HG03571 (cell line): ENCODE measurements around the gene SLC38A6.
"Not testable (repeated sequence)": the region's sequence is repeated elsewhere in the genome, so short reads cannot be mapped to it uniquely, and the experiment has no call there.

Source experiments
- ATAC-seq: cut with Tn5 transposase; IDR thresholded peaks from one replicate; pipeline ENCODE4 v1.9.1; 2021; ENCODE audit not compliant: unreplicated experiment

Gene SLC38A6

DNA sequence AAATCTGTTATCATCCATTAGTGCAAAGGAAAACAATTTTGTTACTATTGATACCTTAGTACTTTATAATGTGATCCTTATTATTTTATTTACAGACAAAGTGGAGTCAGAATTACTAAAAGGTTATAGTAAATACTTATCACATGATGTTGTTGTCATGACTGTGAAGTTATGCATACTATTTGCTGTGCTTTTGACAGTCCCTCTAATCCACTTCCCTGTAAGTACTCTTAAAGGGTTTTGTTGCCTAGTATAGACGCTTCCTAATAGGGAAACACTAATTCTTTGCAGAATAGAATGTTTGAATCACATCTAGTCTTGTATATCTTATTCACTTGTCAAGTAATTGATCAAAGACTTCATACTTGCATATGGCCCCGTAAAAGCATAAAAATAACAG lies 69.4 kb downstream of the SLC38A6 start:
- no peak for ATAC-seq

DNA sequence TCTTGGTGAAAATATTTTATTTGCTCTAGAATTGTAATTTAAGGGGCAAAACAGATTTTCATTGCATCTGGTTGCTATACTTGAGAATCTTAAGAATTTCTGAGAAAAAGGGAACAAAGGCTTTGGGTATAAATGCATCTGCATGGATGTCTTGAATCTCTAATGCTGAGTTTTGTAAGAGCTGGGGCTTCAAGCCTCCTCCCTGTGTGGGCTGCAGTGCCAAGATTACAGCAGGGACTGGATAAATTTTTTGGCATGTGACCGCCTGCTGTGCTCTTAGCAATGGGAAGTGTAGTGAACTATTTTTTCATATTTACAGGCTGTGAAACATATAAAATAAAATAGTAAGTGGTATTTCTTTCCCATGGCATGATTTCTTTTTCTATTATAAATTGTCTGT lies 70.0 kb downstream of the SLC38A6 start:
- ATAC-seq = no peak

DNA sequence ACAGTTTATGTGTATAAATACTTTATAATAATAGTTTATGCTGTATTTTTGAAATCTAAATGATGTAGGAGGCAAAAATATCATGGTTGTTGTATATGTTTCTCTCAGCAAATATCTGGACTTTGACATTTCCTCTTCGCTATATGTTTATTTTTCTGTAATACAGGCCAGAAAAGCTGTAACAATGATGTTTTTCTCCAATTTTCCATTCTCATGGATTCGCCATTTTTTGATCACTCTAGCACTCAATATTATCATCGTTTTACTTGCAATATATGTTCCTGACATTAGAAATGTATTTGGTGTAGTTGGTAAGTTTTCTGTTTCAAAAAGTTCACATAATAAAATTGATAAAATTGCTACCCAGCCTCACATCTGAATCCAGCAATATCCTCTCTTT lies 70.6 kb downstream of the SLC38A6 start:
- no peak for ATAC-seq

DNA sequence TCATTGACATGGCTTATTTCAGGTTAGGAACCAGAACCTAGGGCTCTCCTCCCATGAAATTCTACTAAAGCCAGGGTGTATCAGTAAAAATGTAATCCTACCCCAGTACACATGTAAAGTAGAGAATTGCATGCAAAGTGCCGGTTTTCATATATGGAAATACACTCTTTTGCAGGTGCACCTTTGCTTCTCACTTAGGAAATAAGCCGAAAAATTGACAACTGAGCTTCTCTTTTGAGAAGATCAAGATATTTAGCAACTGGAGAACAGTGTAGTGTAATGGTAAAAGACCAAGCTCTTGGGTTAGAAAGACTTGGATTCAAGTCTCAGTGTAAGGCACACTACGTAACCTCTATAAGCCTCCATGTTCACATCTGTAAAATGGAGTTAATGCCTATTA lies 82.4 kb downstream of the SLC38A6 start:
- no peak for ATAC-seq

DNA sequence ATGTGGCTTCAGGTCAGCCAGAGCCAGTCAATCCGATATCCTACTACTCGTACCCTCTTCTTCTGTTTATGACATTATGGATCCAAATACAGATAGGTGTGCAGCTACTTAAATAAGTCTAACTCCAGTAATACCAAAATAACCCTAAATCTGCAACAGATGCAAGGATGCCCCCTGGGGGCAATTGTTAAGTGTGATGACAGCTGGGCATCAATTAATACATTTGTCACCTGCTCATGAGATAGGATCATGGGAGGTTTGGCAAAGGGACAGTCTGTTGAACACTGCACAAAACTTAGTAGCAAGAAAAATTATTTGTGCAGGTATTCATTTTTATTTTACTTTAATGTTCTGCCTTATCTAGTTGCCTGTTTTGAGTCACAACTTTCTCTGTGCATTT lies 83.2 kb downstream of the SLC38A6 start:
- no peak for ATAC-seq

DNA sequence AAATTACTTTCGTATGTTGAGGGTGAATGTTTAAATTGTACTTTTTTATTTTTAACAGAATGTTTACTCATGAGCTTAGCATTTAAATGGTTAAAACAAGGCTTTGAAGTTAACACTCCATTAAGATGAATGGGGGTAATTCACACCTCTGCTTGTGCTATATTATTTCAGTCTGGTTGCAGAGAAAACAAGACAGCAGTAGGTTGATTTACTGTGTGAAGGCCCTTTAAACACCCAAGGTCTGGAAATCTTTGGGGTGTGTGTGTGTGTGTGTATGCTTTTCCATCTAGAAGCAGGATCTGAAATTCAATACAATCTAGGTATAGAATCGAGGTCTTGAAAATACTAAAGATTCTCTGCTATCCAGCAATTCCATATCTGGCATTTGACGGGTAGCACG lies 83.8 kb downstream of the SLC38A6 start:
- ATAC-seq = no peak

DNA sequence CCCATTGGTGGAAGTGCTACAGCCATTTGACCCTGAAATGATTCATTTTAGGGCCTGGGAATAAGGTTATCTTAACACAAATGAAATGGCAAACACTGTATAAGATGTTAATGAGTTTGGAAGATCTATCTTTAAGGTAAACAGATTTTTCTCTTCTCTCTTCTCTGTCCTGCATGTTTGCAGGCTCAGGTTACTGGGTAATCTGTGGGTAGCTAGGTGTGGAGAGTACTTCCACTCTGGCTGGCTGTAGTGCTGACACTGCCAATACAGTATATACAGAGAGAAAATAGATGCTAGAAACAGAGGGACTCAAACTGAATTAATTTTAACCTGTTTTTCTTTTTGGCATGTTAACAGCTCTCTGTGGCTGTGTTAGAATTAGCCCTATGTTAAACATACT lies 84.6 kb downstream of the SLC38A6 start:
- ATAC-seq = no peak

DNA sequence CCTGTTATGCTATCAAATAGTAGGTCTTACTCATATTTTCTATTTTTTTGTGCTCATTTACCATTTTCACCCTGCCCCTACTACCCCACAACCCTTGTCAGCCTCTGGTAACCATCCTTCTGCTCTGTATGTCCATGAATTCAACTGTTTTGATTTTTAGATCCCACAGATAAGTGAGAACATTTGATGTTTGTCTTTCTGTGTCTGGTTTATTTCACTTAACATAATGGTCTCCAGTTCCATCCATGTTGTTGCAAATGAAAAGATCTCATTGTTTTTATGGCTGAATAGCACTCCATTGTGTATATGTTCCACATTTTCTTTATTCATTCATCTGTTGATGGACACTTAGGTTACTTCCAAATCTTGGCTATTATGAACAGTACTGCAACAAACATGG lies 91.4 kb downstream of the SLC38A6 start:
- not testable (repeated sequence) for ATAC-seq

DNA sequence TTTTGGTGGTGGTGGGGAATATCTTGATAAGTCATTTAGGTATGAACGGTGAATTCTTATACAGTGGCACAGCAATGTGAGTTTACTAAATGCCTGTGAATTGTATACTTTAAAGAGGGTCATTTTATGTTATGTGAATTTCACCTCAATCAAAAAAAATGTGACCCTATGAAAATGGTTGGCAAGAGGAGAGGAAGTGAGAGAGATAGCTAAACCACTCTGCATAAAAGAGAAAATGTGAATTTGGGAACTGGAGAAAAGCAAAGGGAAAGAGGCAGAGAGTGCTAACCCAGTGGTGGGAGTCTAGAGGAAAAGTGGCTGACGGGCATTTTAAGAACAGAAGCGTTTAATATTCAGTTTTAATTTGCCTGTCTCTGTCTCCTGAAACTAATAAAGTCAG lies 93.8 kb downstream of the SLC38A6 start:
- no peak for ATAC-seq

DNA sequence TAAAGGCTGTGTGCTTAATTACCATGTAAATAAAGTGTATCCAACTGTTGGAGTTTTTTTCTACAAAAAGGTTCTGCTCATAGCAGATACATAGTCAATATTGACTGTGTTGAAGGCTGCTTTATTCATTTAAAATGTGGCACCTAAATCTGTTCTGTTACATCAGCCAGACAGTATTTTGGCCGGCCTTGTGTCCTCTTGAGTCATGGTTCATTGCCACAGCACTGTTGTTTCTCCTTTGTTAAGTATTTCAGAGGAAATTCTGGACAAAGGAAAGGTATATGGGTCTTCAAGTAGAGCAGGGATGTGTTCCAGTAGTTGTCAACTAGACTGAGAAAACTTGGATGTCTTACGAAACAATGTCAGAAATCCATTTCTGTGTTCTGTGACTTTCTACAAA lies 95.5 kb downstream of the SLC38A6 start:
- ATAC-seq = no peak

DNA sequence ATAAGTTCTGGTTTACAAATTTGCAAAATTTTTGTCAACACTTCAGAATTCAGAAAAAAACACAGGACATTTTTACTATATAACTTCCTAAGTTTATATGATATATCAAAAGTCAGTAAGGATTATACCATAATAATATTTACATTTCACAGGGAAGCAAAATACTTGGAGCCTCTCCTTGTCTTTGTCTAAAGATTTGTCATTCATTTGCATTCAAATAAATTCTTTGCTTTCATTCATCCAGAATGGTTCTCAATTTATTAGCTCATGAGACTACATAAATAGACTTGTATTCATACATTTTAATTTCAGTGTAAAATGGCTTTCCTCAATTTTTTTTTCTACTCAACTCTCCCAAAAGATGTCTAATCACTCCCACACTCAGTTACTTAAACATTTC lies 96.4 kb downstream of the SLC38A6 start:
- ATAC-seq = no peak

DNA sequence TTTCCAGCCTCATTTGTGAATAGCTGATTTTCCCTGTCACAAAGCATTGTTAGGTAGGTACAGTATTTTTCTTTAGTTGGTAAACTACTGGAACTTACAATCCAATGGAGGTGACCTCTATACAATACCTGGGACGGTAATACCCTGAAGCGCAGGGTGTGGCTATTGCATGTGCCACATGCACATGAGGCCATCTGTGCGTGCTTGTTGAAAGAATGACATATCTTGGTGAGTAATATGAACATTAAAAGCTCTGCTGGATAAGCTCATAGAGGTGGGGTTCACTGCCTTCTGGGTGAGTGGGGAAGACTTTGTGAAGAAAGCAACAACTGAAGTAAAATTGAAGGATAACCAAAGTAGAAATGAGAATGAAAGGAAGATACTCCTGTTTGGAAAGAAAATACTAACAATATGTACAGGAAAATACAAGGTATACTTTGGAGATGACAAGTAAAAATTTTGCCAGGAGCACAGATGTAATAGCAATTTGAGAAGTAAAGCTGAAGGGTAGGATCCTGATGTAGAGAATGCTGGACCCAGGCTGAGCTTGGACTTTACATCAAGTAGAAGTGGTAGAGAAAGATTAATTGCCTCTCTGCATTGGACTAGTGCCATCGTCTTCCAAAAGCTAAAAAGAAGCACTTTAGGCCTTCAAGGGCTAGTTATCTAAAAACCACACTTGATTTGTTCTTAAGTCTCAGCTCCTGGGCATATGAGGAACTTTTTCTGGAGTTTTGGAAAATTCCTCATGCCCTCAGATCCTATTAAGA lies 97.1 kb downstream of the SLC38A6 start:
- no peak for ATAC-seq

DNA sequence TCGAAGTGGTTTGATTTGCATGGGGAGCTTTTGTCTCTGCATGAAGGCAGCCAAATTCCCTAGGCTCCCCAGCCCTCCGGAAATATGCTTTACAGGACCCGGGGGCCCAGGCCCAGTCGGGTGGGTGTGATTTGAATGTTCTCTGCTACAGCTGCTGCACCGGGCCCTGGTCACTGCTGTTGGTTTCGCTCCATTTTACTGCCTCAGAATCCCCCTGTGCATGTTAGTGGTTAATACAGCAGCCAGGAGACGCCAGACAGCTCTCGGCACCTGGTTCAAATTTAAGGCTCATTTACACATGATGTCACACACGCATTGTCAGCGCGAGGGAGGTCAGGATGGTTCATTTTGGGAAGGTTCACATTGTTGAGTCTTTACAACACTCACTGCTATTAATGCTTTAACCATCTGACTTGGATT lies 99.6 kb downstream of the SLC38A6 start:
- peak; percentile 61 for ATAC-seq

DNA sequence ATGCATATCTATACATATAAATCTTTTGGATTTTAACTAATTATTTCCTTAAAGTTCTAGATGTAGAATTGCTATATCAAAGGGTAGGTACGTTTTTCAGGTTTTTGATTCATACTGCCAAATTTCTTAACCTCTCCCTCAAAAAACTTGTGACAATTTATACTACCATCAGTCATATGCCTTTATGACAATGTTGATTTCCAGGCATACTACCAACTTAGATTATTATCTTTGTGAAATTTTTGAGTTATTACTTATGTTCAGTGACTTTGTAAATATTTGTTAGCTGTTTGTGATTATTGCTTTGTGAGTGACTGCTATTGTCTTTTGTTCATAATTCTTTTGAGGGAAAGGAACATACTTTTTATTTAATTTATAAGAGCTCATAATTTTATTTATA lies 107.0 kb downstream of the SLC38A6 start:
- no peak for ATAC-seq

DNA sequence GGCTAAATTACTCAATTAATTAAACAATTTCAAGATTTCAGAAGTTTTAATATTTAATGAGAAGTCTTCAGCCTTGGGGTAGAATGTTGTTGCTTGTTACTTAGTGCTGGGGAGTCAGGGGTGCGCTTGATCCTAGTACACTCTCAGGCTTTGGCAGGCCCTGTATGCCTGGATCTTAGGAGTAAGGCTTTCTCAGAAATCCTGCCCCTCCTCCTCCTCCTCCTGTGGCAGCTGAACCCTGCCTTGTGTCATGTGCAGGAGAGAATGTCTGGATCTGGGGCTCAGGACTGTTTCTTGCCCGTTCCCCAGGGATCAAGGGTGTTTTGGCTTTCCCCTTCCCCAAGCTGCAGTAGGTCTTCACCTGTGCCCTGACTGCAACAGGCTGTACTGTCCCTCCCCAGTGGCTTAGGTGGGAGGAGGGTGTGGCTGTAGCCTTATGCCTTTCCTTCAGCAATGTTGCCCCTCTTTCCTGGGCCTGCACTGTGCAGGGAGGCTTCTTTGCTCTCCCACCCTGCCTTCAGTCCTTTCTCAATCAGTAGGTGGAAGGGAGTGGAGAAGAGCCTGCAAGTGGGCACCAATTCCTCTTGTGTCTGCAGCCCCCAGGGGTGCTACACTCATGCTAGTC lies 108.2 kb downstream of the SLC38A6 start:
- ATAC-seq = no peak

DNA sequence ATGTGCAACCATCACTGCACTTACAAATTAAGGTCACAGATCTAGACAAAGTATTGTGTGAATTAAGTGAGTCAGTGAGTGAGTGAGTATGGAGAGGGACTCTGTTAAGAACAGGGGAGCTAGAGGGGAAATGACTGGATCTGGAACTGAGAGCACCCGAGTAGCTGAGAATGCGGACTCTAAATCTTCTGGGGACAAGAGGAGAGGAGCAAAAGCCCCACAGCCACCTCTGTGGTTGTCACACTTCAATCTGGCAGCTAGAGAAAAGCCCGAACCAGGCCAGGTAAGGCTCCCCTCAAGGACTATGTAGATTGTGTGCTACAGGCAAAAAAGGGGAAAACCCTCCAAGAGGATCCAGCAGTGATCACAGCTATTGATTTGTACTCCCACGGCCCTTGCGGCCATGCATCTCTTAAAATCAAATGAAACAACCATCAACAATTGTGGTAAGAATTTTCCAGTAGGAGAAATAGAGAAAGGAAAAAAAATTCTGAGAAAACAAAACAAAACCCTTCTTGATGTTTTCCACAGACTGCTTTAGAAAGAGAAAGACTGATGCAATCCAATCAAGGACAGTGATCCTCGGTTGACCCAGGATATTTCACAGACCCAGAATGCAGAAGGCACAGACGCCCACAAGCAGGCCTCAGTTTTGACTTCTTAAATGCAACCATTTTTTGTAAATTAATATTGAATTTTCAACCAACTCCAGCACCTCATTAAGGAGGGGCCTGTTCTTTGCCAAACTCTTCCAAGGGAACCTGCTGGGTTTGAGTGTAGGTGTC lies 109.6 kb downstream of the SLC38A6 start:
- ATAC-seq = no peak

DNA sequence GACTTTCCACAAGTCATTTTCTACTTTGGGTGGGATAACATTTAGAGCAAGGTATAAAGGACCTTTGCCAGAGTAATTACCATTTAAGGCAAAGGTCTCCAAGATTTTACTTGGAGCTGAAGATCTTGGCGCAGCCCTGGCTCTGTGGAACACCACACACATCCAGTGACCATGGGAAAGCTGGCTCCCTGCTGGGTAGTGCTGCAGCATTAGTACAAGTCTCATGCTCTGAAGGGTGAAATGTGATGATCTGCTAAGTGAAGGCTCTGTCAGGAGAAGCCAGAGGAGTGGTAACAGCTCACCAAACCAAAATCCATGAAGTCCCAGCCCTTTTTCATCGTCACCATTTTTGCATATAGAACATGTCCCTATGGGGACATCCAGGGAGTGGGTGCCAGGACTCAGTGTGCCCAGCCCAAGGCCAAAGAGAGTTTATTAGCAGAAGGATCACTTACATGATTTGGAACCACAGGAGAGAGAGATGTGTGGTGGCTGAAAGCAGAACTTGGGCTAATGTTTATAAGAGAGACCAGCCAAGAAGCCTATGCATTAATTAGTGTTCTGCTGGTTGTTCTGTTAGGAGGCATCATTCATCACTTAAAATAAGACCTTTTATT lies 110.7 kb downstream of the SLC38A6 start:
- ATAC-seq = no peak

DNA sequence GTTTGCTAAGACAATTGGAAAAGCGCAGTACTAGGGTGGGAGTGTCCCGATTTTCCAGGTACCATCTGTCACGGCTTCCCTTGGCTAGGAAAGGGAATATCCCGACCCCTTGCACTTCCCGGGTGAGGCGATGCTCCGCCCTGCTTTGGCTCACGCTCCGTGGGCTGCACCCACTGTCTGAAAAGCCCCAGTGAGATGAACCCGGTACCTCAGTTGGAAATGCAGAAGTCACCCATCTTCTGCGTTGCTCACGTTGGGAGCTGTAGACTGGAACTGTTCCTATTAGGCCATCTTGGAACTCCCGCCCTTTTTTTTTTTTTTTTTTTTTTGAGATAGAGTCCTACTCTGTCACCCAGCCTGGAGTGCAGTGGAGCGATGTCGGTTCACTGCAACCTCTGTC lies 117.1 kb downstream of the SLC38A6 start:
- ATAC-seq = not testable (repeated sequence)

DNA sequence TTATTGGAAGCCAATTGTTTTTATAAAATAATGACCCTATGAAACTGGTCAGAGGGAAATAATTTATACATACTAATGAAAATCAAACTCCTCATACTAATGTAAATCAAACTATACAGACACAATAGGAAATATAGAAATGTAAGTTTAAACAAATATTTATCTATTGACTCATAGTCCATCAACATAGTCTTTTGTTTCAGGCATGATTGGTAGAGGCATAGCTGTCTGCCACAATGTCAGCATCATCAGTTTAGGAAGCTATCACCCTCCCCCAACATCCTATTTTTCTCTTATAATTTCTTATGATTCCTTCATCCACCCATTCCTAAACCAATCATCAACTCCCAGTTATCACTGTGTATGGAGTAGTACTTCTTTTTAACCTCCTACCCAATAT lies 117.7 kb downstream of the SLC38A6 start:
- ATAC-seq = no peak

DNA sequence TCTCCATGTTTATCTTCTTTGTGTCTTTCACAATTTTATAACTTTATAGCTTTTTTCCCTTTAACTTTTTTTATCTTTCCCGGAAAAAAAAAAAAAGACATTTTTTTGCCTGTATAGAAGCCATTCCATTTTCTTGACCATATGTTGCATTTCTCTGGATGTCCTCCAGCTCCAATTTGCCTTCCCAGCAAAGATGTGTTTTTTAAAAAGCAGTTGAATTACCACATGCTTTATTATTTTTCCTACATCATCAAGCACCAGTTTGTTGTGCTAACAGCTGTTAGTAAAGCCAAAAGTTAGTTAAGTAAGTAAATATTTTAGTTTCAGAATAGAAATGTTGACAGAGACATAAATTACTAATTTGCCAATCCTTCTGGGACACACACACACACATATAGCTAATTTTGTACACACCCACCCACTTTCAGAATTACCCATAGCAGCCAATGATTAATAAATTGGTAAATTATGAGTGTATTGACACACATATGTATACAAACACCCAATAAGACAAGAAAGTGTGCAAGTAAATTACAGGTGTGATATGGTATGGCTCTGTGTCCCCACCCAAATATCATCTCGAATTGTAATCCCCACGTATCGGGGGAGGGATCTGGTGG lies 118.3 kb downstream of the SLC38A6 start:
- ATAC-seq = no peak
